ENCODE data around the gene CEACAM8.

- TF ChIP-seq CTCF (IDR thresholded peaks at IDR 0.05; ENCODE audit: insufficient read depth, low read length, poor library complexity, severe bottlenecking) = no peak
- no peak for TF ChIP-seq EZH2phosphoT487 (conservative IDR thresholded peaks at IDR 0.05; ENCODE audit: low read length)
Measured at GRCh38 chr19:42594617-42595489, at the start of gene CEACAM8.

All from SU-DHL-6 (cell line).